ENCODE data around the gene INAFM2. TPM values are rescaled to one million over a fixed set of nuclear protein-coding genes. Genes with fewer than 3 reads are reported as not detected.

The INAFM2 gene
- total RNA-seq, 1 experiment from 2014 or later: 25.4 TPM

DNA sequence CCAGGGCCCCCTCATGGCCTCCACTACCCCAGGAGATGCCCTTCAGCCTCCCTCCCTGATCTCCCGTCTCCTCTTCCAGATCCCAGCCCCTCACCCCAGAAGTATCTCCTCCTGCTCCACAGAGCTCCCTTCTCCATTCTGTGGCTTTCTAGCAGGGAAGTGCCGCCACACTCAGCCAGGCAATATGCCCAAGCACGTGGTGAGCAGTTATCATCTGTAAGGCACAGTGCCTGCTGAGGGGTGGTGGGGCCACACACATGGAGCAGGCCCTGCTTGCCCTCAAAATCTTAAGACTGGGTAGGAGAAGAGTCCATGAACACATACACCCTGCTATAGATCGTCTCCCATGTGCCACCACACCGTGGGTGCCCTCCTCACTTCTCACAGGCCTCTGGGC is 25.0 kb downstream of the INAFM2 start:
- no peak for DNase-seq
- Histone ChIP-seq H3K23me2 (ENCODE audit: insufficient read length, low read depth, low read length, poor library complexity, severe bottlenecking) (no peaks in the 10 kb centered on the region), H2BK12ac (ENCODE audit: insufficient read length, low read depth, low read length) (no peak overlapping the region), H4K91ac (ENCODE audit: insufficient read length, low read depth, low read length) (no peak overlapping the region), H3K4ac (ENCODE audit: low read depth, low read length) (no peak overlapping the region), H2BK20ac (ENCODE audit: low read depth, low read length, poor library complexity, severe bottlenecking) (no peak overlapping the region), H3K23ac (ENCODE audit: insufficient read length, low read depth, low read length) (no peak overlapping the region), H2AFZ (ENCODE audit: low read length) (no peak overlapping the region), H3K79me2 (ENCODE audit: insufficient read depth, low read length) (no peaks in the 10 kb centered on the region), H3K14ac (ENCODE audit: insufficient read depth, low read length) (no peak overlapping the region), H3K9ac (ENCODE audit: extremely low read depth, insufficient read length, low read length) (no peak overlapping the region), H3K18ac (ENCODE audit: insufficient read length, low read depth, low read length) (no peak overlapping the region), H3K4me2 (ENCODE audit: insufficient read depth, insufficient read length, low read length) (no peak overlapping the region), H2BK15ac (ENCODE audit: low read depth, low read length) (no peak overlapping the region), H3K4me1 (ENCODE audit: insufficient read depth, low read length) (no peaks in the 10 kb centered on the region), H4K8ac (replicated peaks; ENCODE audit: insufficient read length, low read depth, low read length) (no peak overlapping the region), H3K79me1 (ENCODE audit: insufficient read depth, low read depth, low read length, poor library complexity, severe bottlenecking) (no peaks in the 10 kb centered on the region), H3K27me3 (ENCODE audit: insufficient read depth, low read length) (no peaks in the 10 kb centered on the region), H2BK5ac (ENCODE audit: insufficient read length, low read length) (no peak overlapping the region), H3T11ph (ENCODE audit: low read length) (no peak overlapping the region), H3K9me3 (ENCODE audit: control insufficient read depth, low read depth, low read length) (no peaks in the 10 kb centered on the region), H2AK5ac (ENCODE audit: insufficient read length, low read length) (no peak overlapping the region), H3K27ac (ENCODE audit: insufficient read length, low read depth, low read length) (no peak overlapping the region), H3K56ac (ENCODE audit: insufficient read length, low read depth, low read length) (no peak overlapping the region), H4K5ac (ENCODE audit: insufficient read length, low read depth, low read length) (no peak overlapping the region), H4K20me1 (ENCODE audit: control insufficient read depth, insufficient read depth, insufficient read length) (no peaks in the 10 kb centered on the region), H2BK120ac (ENCODE audit: low read depth, low read length, poor library complexity, severe bottlenecking) (no peak overlapping the region)
- Mint-ChIP-seq H3K36me3 (ENCODE audit: insufficient read depth in 1 of 3, low read depth in 3 of 3) (no peaks in the 10 kb centered on the region), H3K27me3 (ENCODE audit: low read depth) (peaks cover 12% of the 10 kb centered on the region), H3K9me3 (no peaks in the 10 kb centered on the region), H3K4me1 (peaks cover 10 to 24% of the 10 kb centered on the region in 2 experiments), H3K4me3 (no peak overlapping the region), H3K27ac (peak overlapping the region in 1 of 3 experiments; percentile 86; a peak in 3 of 7 replicates)
- TF ChIP-seq, protein P1, sequence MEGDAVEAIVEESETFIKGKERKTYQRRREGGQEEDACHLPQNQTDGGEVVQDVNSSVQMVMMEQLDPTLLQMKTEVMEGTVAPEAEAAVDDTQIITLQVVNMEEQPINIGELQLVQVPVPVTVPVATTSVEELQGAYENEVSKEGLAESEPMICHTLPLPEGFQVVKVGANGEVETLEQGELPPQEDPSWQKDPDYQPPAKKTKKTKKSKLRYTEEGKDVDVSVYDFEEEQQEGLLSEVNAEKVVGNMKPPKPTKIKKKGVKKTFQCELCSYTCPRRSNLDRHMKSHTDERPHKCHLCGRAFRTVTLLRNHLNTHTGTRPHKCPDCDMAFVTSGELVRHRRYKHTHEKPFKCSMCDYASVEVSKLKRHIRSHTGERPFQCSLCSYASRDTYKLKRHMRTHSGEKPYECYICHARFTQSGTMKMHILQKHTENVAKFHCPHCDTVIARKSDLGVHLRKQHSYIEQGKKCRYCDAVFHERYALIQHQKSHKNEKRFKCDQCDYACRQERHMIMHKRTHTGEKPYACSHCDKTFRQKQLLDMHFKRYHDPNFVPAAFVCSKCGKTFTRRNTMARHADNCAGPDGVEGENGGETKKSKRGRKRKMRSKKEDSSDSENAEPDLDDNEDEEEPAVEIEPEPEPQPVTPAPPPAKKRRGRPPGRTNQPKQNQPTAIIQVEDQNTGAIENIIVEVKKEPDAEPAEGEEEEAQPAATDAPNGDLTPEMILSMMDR (conservative IDR thresholded peaks at IDR 0.05): no peak
- no CpG with 5 or more reads among the region's 5 CpGs for WGBS (ENCODE audit: extremely low coverage, insufficient read length, low lambda C conversion rate)
